Pancreas (tissue), 10 donors: ENCODE measurements around the gene PARP1. TPM values are rescaled to one million over a fixed set of nuclear protein-coding genes. Genes with fewer than 3 reads are reported as not detected.

ENCODE experiments used
- ATAC-seq, 4 donors: fragments of 200-7000 bp; cut with Tn5 transposase; one replicate each; pipeline versions ENCODE4 v1.8.0 to v1.9.1; 2020; ENCODE audit warnings: mild to moderate bottlenecking in 4 of 4, moderate library complexity in 4 of 4
- DNase-seq, 6 donors: peaks; one replicate each; pipeline ENCODE4 v3.0.0-alpha.2; 2020
- FAIRE-seq: peaks from 2 replicates; lab custom pipeline; 2012; peaks lifted over from hg19 to GRCh38; lab: Jason Lieb, UNC
- H3K27ac ChIP-seq, 4 donors: fragments of 200-600 bp; sonication (generic); 1 replicate in 3 of 4; 2 replicates in 1 of 4; pipeline versions ENCODE4 v1.5.0 to v1.8.0; 2020
- H3K27me3 ChIP-seq, 4 donors: fragments of 200-600 bp; one replicate each; pipeline ENCODE4 v1.8.0; 2021
- H3K36me3 ChIP-seq, 3 donors: fragments of 200-600 bp; sonication (generic) in 1 of 3; one replicate each; pipeline versions ENCODE4 v1.5.0 to v1.8.0; 2020 to 2021
- H3K4me1 ChIP-seq, 3 donors: fragments of 200-600 bp; one replicate each; pipeline ENCODE4 v1.8.0; 2021
- H3K4me3 ChIP-seq, 4 donors: fragments of 200-600 bp; sonication (generic) in 2 of 4; one replicate each; pipeline versions ENCODE4 v1.5.0 to v1.8.0; 2020 to 2021
- H3K9me3 ChIP-seq, 4 donors: fragments of 200-600 bp; one replicate each; pipeline ENCODE4 v1.8.0; 2021
- WGBS, 2 donors: extraction: QIAGEN DNeasy Blood & Tissue Kit; methylation state at CpG; one replicate each; pipeline ENCODE4 v1.1.7; 2013; 5-methylcytosine and 5-hydroxymethylcytosine counted together
- intact Hi-C, 3 donors: fragments of 100-400 bp; cut with DNase I; formaldehyde crosslinking; loops; one replicate each; pipeline versions ENCODE4 v1.11.1 to v1.14.2; 2022
- polyA plus RNA-seq, 2 donors: library from polyadenylated mRNA; stranded (reverse); fragments of 200-250 nt; gene quantifications; one replicate each; pipeline ENCODE4 v1.2.3, GENCODE V29; 2013
- total RNA-seq, 6 donors: library from RNA; stranded (reverse); fragmentation: NEBNext Ultra II Directional in 4 of 6; extraction: Animal tissue kit (Norgen Biotek cat#: 25700) in 4 of 6; gene quantifications; one replicate each; pipeline versions ENCODE4 v1.2.1 to v1.2.4, GENCODE V29; 2021 to 2023
- TF ChIP-seq, protein P1 (sequence below), 4 donors: fragments of 200-600 bp; sonication (generic) in 3 of 4; IDR thresholded peaks; one replicate each; pipeline versions ENCODE4 v1.5.0 to v1.8.0; 2021; ENCODE audit warnings: antibody characterized with exemption in 4 of 4
- donor health status: healthy with polysubstance abuse.
- donor health status: DM: no; HTN: no; CAD: no; lungs with moderate emphysema.
- donor health status: DM: no; HTN: no; CAD: no.
- donor health status: control.
- donor health status: control.
- donor health status: Bipolar disorder and iron deficiency.
- donor health status: DM: yes; HTN: yes; CAD: no.
- donor health status: DM: no; HTN: no; CAD: no.
- donor health status: DM: no; HTN: no; CAD: no.
- donor health status: DM: yes; HTN: yes; CAD: no.

PARP1 gene
- total and polyA plus RNA-seq, 8 donors: 16.8 to 69.4 (median 49.6) TPM

DNA sequence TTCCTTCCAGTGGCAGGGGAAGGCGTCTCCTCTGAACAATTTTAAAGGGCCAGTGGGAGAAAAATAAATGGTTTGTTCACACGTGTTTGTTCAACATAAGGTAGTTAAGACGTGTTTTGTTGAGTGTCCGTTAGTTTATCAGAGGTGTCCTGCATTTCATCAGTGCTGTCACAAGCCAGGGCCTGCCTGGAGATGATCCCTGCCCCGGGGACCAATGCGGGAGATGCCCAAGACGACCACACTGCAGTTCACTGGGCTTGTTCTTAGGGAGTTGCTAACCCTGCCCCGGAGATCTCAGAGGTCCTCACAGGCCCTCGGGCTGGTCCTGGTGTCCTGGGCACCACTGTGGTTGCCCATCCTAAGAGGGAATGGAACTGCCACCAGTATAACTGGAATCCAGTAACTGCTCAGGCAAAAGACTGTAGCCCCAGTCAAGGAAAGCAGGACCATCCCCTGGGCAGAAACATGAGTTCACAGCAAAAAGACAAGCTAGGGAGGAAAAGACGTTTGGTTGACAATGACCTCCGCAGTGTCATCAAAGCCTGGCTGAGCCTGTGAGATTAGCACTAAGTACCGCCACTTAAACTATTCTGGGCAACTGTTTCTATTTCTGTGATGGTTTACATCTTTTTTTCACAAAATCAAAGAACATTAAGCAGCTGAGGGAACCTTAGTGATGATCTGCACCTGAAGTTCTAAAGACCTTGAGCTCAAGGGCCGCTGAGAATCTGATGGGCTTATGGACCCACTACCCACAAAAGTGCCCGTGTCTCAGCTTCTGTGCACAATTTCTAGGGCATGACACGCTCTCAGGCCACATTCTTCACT lies 54.0 kb downstream of the PARP1 start:
- FAIRE-seq (no peak), ATAC-seq (no peak), DNase-seq (no peak)
- no peak overlapping the region for H3K27ac ChIP-seq
- H3K4me3 ChIP-seq: no peak overlapping the region
- intact Hi-C loops: no loop called here
- TF ChIP-seq, protein P1, sequence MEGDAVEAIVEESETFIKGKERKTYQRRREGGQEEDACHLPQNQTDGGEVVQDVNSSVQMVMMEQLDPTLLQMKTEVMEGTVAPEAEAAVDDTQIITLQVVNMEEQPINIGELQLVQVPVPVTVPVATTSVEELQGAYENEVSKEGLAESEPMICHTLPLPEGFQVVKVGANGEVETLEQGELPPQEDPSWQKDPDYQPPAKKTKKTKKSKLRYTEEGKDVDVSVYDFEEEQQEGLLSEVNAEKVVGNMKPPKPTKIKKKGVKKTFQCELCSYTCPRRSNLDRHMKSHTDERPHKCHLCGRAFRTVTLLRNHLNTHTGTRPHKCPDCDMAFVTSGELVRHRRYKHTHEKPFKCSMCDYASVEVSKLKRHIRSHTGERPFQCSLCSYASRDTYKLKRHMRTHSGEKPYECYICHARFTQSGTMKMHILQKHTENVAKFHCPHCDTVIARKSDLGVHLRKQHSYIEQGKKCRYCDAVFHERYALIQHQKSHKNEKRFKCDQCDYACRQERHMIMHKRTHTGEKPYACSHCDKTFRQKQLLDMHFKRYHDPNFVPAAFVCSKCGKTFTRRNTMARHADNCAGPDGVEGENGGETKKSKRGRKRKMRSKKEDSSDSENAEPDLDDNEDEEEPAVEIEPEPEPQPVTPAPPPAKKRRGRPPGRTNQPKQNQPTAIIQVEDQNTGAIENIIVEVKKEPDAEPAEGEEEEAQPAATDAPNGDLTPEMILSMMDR (IDR thresholded peaks at IDR 0.05): no peak
- H3K36me3 ChIP-seq: peaks cover 0 to 4% (median 0%) of the 10 kb centered on the region in 3 donors
- no peaks in the 10 kb centered on the region for H3K9me3 ChIP-seq
- no peaks in the 10 kb centered on the region for H3K27me3 ChIP-seq
- H3K4me1 ChIP-seq: no peaks in the 10 kb centered on the region
- WGBS, 2 donors: 56 to 63% methylated on average over 15 of the region's 15 CpGs

DNA sequence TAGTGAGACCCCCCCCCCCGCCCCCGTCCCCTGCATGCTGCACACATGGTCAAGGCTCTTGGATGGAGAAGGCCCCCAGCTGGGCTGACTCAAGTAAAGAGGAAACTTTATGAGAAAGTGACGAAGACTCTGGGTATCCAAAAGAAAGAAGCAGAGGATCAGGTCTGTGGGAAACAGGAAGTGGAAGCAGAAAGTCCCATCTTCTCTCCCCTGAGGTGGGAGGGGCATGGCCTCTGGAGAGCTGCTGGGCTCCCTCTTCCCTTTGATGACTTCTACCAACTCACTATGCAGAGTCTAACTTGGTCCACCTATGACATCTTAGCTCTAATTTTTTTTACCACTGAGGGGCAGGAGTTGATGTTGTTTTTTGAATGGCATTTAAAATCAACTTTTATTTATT lies 56.2 kb downstream of the PARP1 start:
- H3K9me3 ChIP-seq: no peaks in the 10 kb centered on the region
- no peak for ATAC-seq
- H3K4me1 ChIP-seq: no peaks in the 10 kb centered on the region
- no peak for FAIRE-seq
- 78 to 84% methylated on average over 3 of the region's 3 CpGs for WGBS, 2 donors
- H3K27me3 ChIP-seq: no peaks in the 10 kb centered on the region
- no peak for DNase-seq
- TF ChIP-seq, protein P1 (IDR thresholded peaks at IDR 0.05): no peak
- no peak overlapping the region for H3K4me3 ChIP-seq
- intact Hi-C loops: no loop called here
- H3K36me3 ChIP-seq: peaks cover 0 to 1% (median 0%) of the 10 kb centered on the region in 3 donors
- no peak overlapping the region for H3K27ac ChIP-seq

GRCh38 chr1:226350519-226350865 lies 57.4 kb downstream of the PARP1 start:
- WGBS, 2 donors: 44 to 56% methylated on average over 9 of the region's 9 CpGs
- DNase-seq (no peak), FAIRE-seq (no peak), ATAC-seq (peak in 2 of 4 donors; percentile 13 to 37)
- Histone ChIP-seq H3K27me3 (no peaks in the 10 kb centered on the region), H3K27ac (no peak overlapping the region), H3K36me3 (no peaks in the 10 kb centered on the region), H3K4me3 (no peak overlapping the region), H3K4me1 (no peaks in the 10 kb centered on the region), H3K9me3 (no peaks in the 10 kb centered on the region)
- intact Hi-C loops: no loop called here
- TF ChIP-seq, protein P1 (IDR thresholded peaks at IDR 0.05): no peak

DNA sequence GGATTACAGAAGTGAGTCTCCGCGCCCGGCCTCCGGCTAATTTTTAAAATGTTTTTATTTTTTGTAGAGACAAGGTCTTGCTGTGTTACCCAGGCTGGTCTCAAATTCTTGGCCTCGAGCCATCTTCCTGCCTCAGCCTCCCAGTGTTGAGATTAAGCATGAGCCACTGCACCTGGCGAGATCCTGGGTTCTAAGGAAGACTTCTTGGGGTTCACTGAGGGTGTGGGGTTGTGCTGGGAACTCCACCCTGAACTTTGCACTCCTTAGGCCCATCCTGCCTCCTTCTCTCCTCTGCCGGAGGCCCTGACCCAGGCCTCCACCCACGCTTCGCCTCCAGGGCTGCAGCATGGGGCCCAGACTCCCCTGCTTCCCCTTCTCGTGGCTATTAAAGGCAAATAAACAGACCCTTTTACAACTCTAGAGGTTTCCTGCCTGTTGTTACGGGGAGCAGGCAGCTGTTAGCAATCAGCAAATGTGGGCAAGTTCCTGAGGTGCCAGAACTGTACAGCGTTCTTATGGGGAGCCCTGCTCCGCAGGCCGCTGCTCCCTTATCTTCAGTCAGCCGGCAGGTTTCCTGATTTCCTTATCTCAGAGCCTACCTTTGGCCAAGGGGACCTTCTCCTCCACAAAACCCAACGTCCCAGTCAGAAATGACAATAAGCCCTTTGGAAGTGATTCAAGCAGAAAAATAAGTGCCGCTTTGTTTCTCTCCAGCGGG lies 57.9 kb downstream of the PARP1 start:
- intact Hi-C loops: no loop called here
- no peak for DNase-seq
- H3K27ac ChIP-seq: no peak overlapping the region

More for the DNA sequence above, 57.9 kb downstream of the PARP1 start:
- Histone ChIP-seq H3K4me3 (no peak overlapping the region), H3K36me3 (no peaks in the 10 kb centered on the region), H3K9me3 (no peaks in the 10 kb centered on the region), H3K4me1 (no peaks in the 10 kb centered on the region), H3K27me3 (no peaks in the 10 kb centered on the region)
- TF ChIP-seq, protein P1 (IDR thresholded peaks at IDR 0.05): no peak
- 46 to 60% methylated on average over 18 of the region's 18 CpGs for WGBS, 2 donors
- ATAC-seq (peak in 3 of 4 donors; percentile 12 to 69 (median 62)), FAIRE-seq (no peak)
